Osteoblast (primary cell): Measurements from ENCODE around the gene TUBA4B. TPM values are rescaled to one million over a fixed set of nuclear protein-coding genes. Genes with fewer than 3 reads are reported as not detected.

ENCODE experiments used
- DNase-seq: peaks from one replicate; pipeline ENCODE4 v3.0.0; 2011; ENCODE audit warnings: low spot score, mixed read lengths; ENCODE audit not compliant: insufficient read length; ENCODE audit errors: missing footprints
- H2AFZ ChIP-seq: 2 replicates; pipeline ENCODE4 v1.6.0; 2011; ENCODE audit warnings: mild to moderate bottlenecking, low read length
- H3K27ac ChIP-seq: 2 replicates; pipeline ENCODE4 v1.5.1; 2011; ENCODE audit warnings: mild to moderate bottlenecking, low read depth, low read length, moderate library complexity
- H3K27me3 ChIP-seq: 2 replicates; pipeline ENCODE4 v1.6.0; 2012; ENCODE audit warnings: mild to moderate bottlenecking, control low read depth, inconsistent platforms, low read length, moderate library complexity; ENCODE audit not compliant: insufficient read depth
- H3K36me3 ChIP-seq: 2 replicates; pipeline ENCODE4 v1.5.1; 2011; ENCODE audit warnings: mild to moderate bottlenecking, low read length, control low read depth, moderate library complexity; ENCODE audit not compliant: insufficient read depth
- H3K4me1 ChIP-seq: 2 replicates; pipeline ENCODE4 v1.5.1; 2011; ENCODE audit warnings: mild to moderate bottlenecking, low read length, control low read depth, moderate library complexity; ENCODE audit not compliant: insufficient read depth
- H3K4me2 ChIP-seq: 2 replicates; pipeline ENCODE4 v1.6.0; 2011; ENCODE audit warnings: mild to moderate bottlenecking, low read length; ENCODE audit not compliant: insufficient read depth
- H3K4me3 ChIP-seq: fragments of 200-600 bp; sonication (generic); 3 replicates; pipeline ENCODE4 v1.5.1; 2012; ENCODE audit warnings: mild to moderate bottlenecking, low read length, inconsistent platforms; ENCODE audit not compliant: insufficient read depth
- H3K79me2 ChIP-seq: 2 replicates; pipeline ENCODE4 v1.6.0; 2012; ENCODE audit warnings: mild to moderate bottlenecking, low read length, control low read depth, inconsistent platforms; ENCODE audit not compliant: insufficient read depth
- H3K9me3 ChIP-seq: 2 replicates; pipeline ENCODE4 v1.5.1; 2011; ENCODE audit warnings: low read depth, low read length, control low read depth
- H4K20me1 ChIP-seq: 2 replicates; pipeline ENCODE4 v1.6.0; 2012; ENCODE audit warnings: mild to moderate bottlenecking, low read length, control low read depth; ENCODE audit not compliant: insufficient read depth
- CTCF ChIP-seq: IDR thresholded peaks from 2 replicates; pipeline ENCODE4 v1.5.1; 2011; ENCODE audit warnings: mild to moderate bottlenecking, low read depth, low read length, moderate library complexity; ENCODE audit errors: extremely low read depth
- total RNA-seq: library from RNA; depleted of rRNA; stranded (reverse); fragments of >200 nt; gene quantifications from 2 replicates; pipeline ENCODE4 v1.2.3, GENCODE V29; 2012

Gene TUBA4B
- total RNA-seq, 1 donor = not detected

GRCh38 chr2:219270055-219270372 is 17.0 kb downstream of the TUBA4B start:
- DNase-seq = no peak
- H3K4me2 ChIP-seq = no peak overlapping the region
- no peak overlapping the region for H2AFZ ChIP-seq
- no peaks in the 10 kb centered on the region for H3K79me2 ChIP-seq
- no peaks in the 10 kb centered on the region for H3K9me3 ChIP-seq
- no peaks in the 10 kb centered on the region for H4K20me1 ChIP-seq
- H3K4me3 ChIP-seq = no peak overlapping the region
- no peak overlapping the region for H3K27ac ChIP-seq
- H3K36me3 ChIP-seq = no peaks in the 10 kb centered on the region
- H3K4me1 ChIP-seq = peaks cover 16% of the 10 kb centered on the region
- TF ChIP-seq CTCF = no peak
- no peaks in the 10 kb centered on the region for H3K27me3 ChIP-seq

GRCh38 chr2:219271021-219271420 is 18.0 kb downstream of the TUBA4B start:
- Histone ChIP-seq H3K4me3 (no peak overlapping the region), H4K20me1 (no peaks in the 10 kb centered on the region), H3K9me3 (no peaks in the 10 kb centered on the region), H2AFZ (no peak overlapping the region), H3K27me3 (no peaks in the 10 kb centered on the region), H3K4me1 (peaks cover 17% of the 10 kb centered on the region), H3K4me2 (no peak overlapping the region), H3K36me3 (no peaks in the 10 kb centered on the region), H3K27ac (no peak overlapping the region), H3K79me2 (no peaks in the 10 kb centered on the region)
- TF ChIP-seq CTCF = no peak
- no peak for DNase-seq

GRCh38 chr2:219272356-219272755 is 19.3 kb downstream of the TUBA4B start:
- Histone ChIP-seq H4K20me1 (no peaks in the 10 kb centered on the region), H3K27ac (no peak overlapping the region), H3K36me3 (no peaks in the 10 kb centered on the region), H3K4me2 (no peak overlapping the region), H3K4me3 (no peak overlapping the region), H3K79me2 (no peaks in the 10 kb centered on the region), H3K9me3 (no peaks in the 10 kb centered on the region), H2AFZ (no peak overlapping the region), H3K4me1 (peaks cover 17% of the 10 kb centered on the region), H3K27me3 (no peaks in the 10 kb centered on the region)
- TF ChIP-seq CTCF = no peak
- DNase-seq = no peak

- no peaks in the 10 kb centered on the region for H3K27me3 ChIP-seq
- H4K20me1 ChIP-seq = no peaks in the 10 kb centered on the region
- H3K79me2 ChIP-seq = no peaks in the 10 kb centered on the region
- TF ChIP-seq CTCF = no peak
- no peak for DNase-seq
- no peaks in the 10 kb centered on the region for H3K9me3 ChIP-seq
- H3K4me3 ChIP-seq = no peak overlapping the region
- no peak overlapping the region for H3K4me2 ChIP-seq
- no peak overlapping the region for H3K27ac ChIP-seq
- H3K4me1 ChIP-seq = peaks cover 23% of the 10 kb centered on the region
- no peaks in the 10 kb centered on the region for H3K36me3 ChIP-seq
- no peak overlapping the region for H2AFZ ChIP-seq
Observed at GRCh38 chr2:219272995-219273394, 20.0 kb downstream of the TUBA4B start.
